GM23338 (cell line): ENCODE results near the gene TIGAR. TPM values are rescaled to one million over a fixed set of nuclear protein-coding genes. Genes with fewer than 3 reads are reported as not detected.

Source experiments
- ATAC-seq: fragments of 200-7000 bp; cut with Tn5 transposase; 3 replicates; pipeline ENCODE4 v1.9.1; 2020
- DNase-seq: peaks from one replicate; pipeline ENCODE4 v3.0.0-alpha.2; 2015; ENCODE audit warnings: low spot score
- H2AFZ ChIP-seq: fragments of 200-600 bp; sonication (generic); 2 replicates; pipeline ENCODE4 v1.8.0; 2016; ENCODE audit warnings: antibody characterized with exemption, mild to moderate bottlenecking, moderate library complexity
- H3F3A ChIP-seq: fragments of 200-600 bp; sonication (generic); replicated peaks from 2 replicates; pipeline ENCODE4 v1.8.0; 2017; ENCODE audit warnings: antibody characterized with exemption, mixed run types, low read depth
- H3K27ac ChIP-seq: fragments of 200-600 bp; sonication (generic); 2 replicates; pipeline ENCODE4 v1.6.1; 2016; ENCODE audit warnings: low read depth
- H3K27me3 ChIP-seq: fragments of 200-600 bp; sonication (generic); 2 replicates; pipeline ENCODE4 v1.8.0; 2016; ENCODE audit warnings: mild to moderate bottlenecking, mixed run types, moderate library complexity; ENCODE audit not compliant: insufficient read depth
- H3K36me3 ChIP-seq: fragments of 200-600 bp; sonication (generic); 2 replicates; pipeline ENCODE4 v1.8.0; 2016; ENCODE audit warnings: mild to moderate bottlenecking; ENCODE audit not compliant: insufficient read depth
- H3K4me1 ChIP-seq: fragments of 200-600 bp; sonication (generic); 2 replicates; pipeline ENCODE4 v1.8.0; 2016; ENCODE audit warnings: mild to moderate bottlenecking, moderate library complexity; ENCODE audit not compliant: insufficient read depth
- H3K4me2 ChIP-seq: fragments of 200-600 bp; sonication (generic); 2 replicates; pipeline ENCODE4 v1.7.1; 2017; ENCODE audit warnings: mixed run types
- H3K4me3 ChIP-seq: fragments of 200-600 bp; sonication (generic); 2 replicates; pipeline ENCODE4 v1.6.1; 2016; ENCODE audit warnings: mixed run types
- H3K79me2 ChIP-seq: fragments of 200-600 bp; sonication (generic); replicated peaks from 2 replicates; pipeline ENCODE4 v1.8.0; 2017; ENCODE audit warnings: mild to moderate bottlenecking; ENCODE audit not compliant: insufficient read depth
- H3K9me2 ChIP-seq: fragments of 200-600 bp; sonication (generic); 2 replicates; pipeline ENCODE4 v1.8.0; 2017; ENCODE audit not compliant: insufficient read depth
- H4K20me1 ChIP-seq: fragments of 200-600 bp; sonication (generic); replicated peaks from 2 replicates; pipeline ENCODE4 v1.8.0; 2017; ENCODE audit warnings: mild to moderate bottlenecking; ENCODE audit not compliant: insufficient read depth
- H3K27ac Mint-ChIP-seq: 2 replicates; pipeline ENCODE4 v1.8.0; 2020; ENCODE audit warnings: inconsistent platforms, mild to moderate bottlenecking, moderate library complexity, mixed read lengths
- H3K27me3 Mint-ChIP-seq: 3 replicates; pipeline ENCODE4 v1.8.0; 2022; ENCODE audit warnings: low read depth, mild to moderate bottlenecking, moderate library complexity, mixed read lengths, inconsistent platforms; ENCODE audit not compliant: insufficient read depth, poor library complexity
- H3K36me3 Mint-ChIP-seq: 3 replicates; pipeline ENCODE4 v1.8.0; 2021; ENCODE audit warnings: low read depth, mild to moderate bottlenecking, inconsistent platforms, moderate library complexity, mixed read lengths
- H3K4me1 Mint-ChIP-seq: 3 replicates; pipeline ENCODE4 v1.8.0; 2020; ENCODE audit warnings: mild to moderate bottlenecking, inconsistent platforms, mixed read lengths
- H3K4me3 Mint-ChIP-seq: 3 replicates; pipeline ENCODE4 v1.8.0; 2021; ENCODE audit warnings: moderate library complexity, mild to moderate bottlenecking, inconsistent platforms, mixed read lengths
- H3K9me3 Mint-ChIP-seq: 3 replicates; pipeline ENCODE4 v1.8.0; 2020; ENCODE audit warnings: moderate library complexity, mild to moderate bottlenecking, inconsistent platforms, mixed read lengths
- CREB1 ChIP-seq: fragments of 250-450 bp; sonication (Bioruptor Pico); IDR thresholded peaks from 2 replicates; pipeline ENCODE4 v1.5.0; 2020; ENCODE audit warnings: low read depth, mild to moderate bottlenecking, moderate library complexity
- EZH2 ChIP-seq: fragments of 200-600 bp; sonication (generic); IDR thresholded peaks from one replicate; pipeline ENCODE4 v1.8.0; 2017; ENCODE audit warnings: antibody characterized with exemption, mild to moderate bottlenecking, low read depth; ENCODE audit not compliant: unreplicated experiment
- EZH2phosphoT487 ChIP-seq: fragments of 200-600 bp; sonication (generic); IDR thresholded peaks from one replicate; pipeline ENCODE4 v1.8.1; 2018; ENCODE audit warnings: antibody characterized with exemption; ENCODE audit not compliant: unreplicated experiment
- JUNB ChIP-seq: IDR thresholded peaks from one replicate; pipeline ENCODE4 v1.6.1; 2016; ENCODE audit warnings: antibody characterized with exemption; ENCODE audit not compliant: unreplicated experiment
- NANOG ChIP-seq: IDR thresholded peaks from 2 replicates; pipeline ENCODE4 v1.6.1; 2016; ENCODE audit warnings: antibody characterized with exemption, borderline replicate concordance
- POLR2AphosphoS5 ChIP-seq: IDR thresholded peaks from 2 replicates; pipeline ENCODE4 v1.6.1; 2016; ENCODE audit warnings: antibody characterized with exemption, low read depth
- STAT1 ChIP-seq: IDR thresholded peaks from one replicate; pipeline ENCODE4 v1.6.1; 2016; ENCODE audit warnings: antibody characterized with exemption; ENCODE audit not compliant: unreplicated experiment
- ZNF114 ChIP-seq: fragments of 250-450 bp; sonication (Bioruptor Pico); IDR thresholded peaks from 2 replicates; pipeline ENCODE4 v1.5.0; 2020; ENCODE audit warnings: mild to moderate bottlenecking, moderate library complexity
- ZNF331 ChIP-seq: fragments of 250-450 bp; sonication (Bioruptor Pico); IDR thresholded peaks from 2 replicates; pipeline ENCODE4 v1.5.0; 2020; ENCODE audit warnings: low read depth, mild to moderate bottlenecking, moderate library complexity
- polyA plus RNA-seq: library from polyadenylated mRNA; unstranded; fragments of >200 nt; fragmentation: Nextera tagmentation; extraction: Ambion mirVana; gene quantifications from 2 replicates; pipeline ENCODE4 v1.2.1, GENCODE V29; 2016
- total RNA-seq: library from RNA; depleted of rRNA; stranded (reverse); fragments of >200 nt; shearing (Covaris generic); gene quantifications from 2 replicates; pipeline ENCODE4 v1.2.3, GENCODE V29; 2014
- TF ChIP-seq, protein P1 (sequence below): IDR thresholded peaks from one replicate; pipeline ENCODE4 v1.6.1; 2018; ENCODE audit warnings: antibody characterized with exemption; ENCODE audit not compliant: unreplicated experiment
- TF ChIP-seq, protein P2 (sequence below): IDR thresholded peaks from 2 replicates; pipeline ENCODE4 v1.6.1; 2016; ENCODE audit warnings: antibody characterized with exemption
- TF ChIP-seq, protein P3 (sequence below), 2 experiments: fragments of 200-600 bp in 1 of 2; sonication (generic) in 1 of 2; conservative IDR thresholded peaks; 2 replicates each; pipeline versions ENCODE4 v1.5.1 to v1.6.1; 2016 to 2017; ENCODE audit warnings: antibody characterized with exemption in 2 of 2, low read depth in 2 of 2, mild to moderate bottlenecking in 2 of 2, moderate library complexity in 1 of 2
- TF ChIP-seq, protein P4 (sequence below): fragments of 250-450 bp; sonication (Bioruptor Pico); IDR thresholded peaks from 2 replicates; pipeline ENCODE4 v1.5.0; 2020; ENCODE audit warnings: mild to moderate bottlenecking, moderate library complexity

The TIGAR gene
- total and polyA plus RNA-seq, 2 experiments from 2014 or later: 10.4 to 13.3 TPM

DNA sequence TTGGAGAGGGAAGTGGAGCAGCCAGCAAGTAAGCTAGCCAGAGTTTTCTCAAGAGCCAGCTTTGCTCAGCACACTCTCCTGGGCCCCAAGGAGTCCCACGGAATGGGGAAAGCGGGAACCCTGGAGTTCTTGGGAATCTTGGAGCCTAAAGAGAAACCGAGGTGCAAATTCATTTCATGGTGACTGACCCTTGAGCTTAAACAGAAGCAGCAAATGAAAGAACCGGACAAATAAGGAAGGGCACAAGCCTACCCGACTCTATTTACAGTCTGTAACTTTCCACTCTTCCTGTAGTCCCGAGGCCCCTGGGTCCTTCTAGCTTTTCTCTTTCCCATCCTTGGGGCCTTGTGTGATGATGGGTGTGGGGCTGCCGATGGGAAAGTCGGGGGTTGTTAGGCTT lies 18.1 kb upstream of the TIGAR start:
- Histone ChIP-seq H3K36me3 (peaks cover 48% of the 10 kb centered on the region), H3K79me2 (peaks cover 30% of the 10 kb centered on the region), H3K4me2 (no peak overlapping the region), H3K4me1 (peaks cover 17% of the 10 kb centered on the region), H2AFZ (no peak overlapping the region), H4K20me1 (peaks cover 66% of the 10 kb centered on the region), H3K9me2 (no peaks in the 10 kb centered on the region), H3K27me3 (no peaks in the 10 kb centered on the region), H3K4me3 (no peak overlapping the region), H3F3A (peaks cover 78% of the 10 kb centered on the region), H3K27ac (peak overlapping the region; percentile 59; the same call in 1 of the 2 replicates)
- Mint-ChIP-seq H3K27ac (peak overlapping the region; percentile 52; the same call in 1 of the 2 replicates), H3K4me1 (peaks cover 36% of the 10 kb centered on the region), H3K36me3 (peaks cover 84% of the 10 kb centered on the region), H3K27me3 (peaks cover 11% of the 10 kb centered on the region), H3K9me3 (no peaks in the 10 kb centered on the region; the same call in 2 of the 3 replicates), H3K4me3 (no peak overlapping the region)
- TF ChIP-seq NANOG (no peak), ZNF331 (CRISPR knock-in tag) (no peak), POLR2AphosphoS5 (no peak), ZNF114 (CRISPR knock-in tag) (no peak), EZH2 (no peak), STAT1 (no peak), CREB1 (CRISPR knock-in tag) (no peak), EZH2phosphoT487 (no peak), JUNB (no peak)
- TF ChIP-seq, protein P1, sequence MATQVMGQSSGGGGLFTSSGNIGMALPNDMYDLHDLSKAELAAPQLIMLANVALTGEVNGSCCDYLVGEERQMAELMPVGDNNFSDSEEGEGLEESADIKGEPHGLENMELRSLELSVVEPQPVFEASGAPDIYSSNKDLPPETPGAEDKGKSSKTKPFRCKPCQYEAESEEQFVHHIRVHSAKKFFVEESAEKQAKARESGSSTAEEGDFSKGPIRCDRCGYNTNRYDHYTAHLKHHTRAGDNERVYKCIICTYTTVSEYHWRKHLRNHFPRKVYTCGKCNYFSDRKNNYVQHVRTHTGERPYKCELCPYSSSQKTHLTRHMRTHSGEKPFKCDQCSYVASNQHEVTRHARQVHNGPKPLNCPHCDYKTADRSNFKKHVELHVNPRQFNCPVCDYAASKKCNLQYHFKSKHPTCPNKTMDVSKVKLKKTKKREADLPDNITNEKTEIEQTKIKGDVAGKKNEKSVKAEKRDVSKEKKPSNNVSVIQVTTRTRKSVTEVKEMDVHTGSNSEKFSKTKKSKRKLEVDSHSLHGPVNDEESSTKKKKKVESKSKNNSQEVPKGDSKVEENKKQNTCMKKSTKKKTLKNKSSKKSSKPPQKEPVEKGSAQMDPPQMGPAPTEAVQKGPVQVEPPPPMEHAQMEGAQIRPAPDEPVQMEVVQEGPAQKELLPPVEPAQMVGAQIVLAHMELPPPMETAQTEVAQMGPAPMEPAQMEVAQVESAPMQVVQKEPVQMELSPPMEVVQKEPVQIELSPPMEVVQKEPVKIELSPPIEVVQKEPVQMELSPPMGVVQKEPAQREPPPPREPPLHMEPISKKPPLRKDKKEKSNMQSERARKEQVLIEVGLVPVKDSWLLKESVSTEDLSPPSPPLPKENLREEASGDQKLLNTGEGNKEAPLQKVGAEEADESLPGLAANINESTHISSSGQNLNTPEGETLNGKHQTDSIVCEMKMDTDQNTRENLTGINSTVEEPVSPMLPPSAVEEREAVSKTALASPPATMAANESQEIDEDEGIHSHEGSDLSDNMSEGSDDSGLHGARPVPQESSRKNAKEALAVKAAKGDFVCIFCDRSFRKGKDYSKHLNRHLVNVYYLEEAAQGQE: no peak
- TF ChIP-seq, protein P2, sequence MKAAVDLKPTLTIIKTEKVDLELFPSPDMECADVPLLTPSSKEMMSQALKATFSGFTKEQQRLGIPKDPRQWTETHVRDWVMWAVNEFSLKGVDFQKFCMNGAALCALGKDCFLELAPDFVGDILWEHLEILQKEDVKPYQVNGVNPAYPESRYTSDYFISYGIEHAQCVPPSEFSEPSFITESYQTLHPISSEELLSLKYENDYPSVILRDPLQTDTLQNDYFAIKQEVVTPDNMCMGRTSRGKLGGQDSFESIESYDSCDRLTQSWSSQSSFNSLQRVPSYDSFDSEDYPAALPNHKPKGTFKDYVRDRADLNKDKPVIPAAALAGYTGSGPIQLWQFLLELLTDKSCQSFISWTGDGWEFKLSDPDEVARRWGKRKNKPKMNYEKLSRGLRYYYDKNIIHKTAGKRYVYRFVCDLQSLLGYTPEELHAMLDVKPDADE: no peak
- TF ChIP-seq, protein P3, sequence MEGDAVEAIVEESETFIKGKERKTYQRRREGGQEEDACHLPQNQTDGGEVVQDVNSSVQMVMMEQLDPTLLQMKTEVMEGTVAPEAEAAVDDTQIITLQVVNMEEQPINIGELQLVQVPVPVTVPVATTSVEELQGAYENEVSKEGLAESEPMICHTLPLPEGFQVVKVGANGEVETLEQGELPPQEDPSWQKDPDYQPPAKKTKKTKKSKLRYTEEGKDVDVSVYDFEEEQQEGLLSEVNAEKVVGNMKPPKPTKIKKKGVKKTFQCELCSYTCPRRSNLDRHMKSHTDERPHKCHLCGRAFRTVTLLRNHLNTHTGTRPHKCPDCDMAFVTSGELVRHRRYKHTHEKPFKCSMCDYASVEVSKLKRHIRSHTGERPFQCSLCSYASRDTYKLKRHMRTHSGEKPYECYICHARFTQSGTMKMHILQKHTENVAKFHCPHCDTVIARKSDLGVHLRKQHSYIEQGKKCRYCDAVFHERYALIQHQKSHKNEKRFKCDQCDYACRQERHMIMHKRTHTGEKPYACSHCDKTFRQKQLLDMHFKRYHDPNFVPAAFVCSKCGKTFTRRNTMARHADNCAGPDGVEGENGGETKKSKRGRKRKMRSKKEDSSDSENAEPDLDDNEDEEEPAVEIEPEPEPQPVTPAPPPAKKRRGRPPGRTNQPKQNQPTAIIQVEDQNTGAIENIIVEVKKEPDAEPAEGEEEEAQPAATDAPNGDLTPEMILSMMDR (conservative IDR thresholded peaks at IDR 0.05; ENCODE audit: low read depth in 2 of 2): no peak
- TF ChIP-seq, protein P4, sequence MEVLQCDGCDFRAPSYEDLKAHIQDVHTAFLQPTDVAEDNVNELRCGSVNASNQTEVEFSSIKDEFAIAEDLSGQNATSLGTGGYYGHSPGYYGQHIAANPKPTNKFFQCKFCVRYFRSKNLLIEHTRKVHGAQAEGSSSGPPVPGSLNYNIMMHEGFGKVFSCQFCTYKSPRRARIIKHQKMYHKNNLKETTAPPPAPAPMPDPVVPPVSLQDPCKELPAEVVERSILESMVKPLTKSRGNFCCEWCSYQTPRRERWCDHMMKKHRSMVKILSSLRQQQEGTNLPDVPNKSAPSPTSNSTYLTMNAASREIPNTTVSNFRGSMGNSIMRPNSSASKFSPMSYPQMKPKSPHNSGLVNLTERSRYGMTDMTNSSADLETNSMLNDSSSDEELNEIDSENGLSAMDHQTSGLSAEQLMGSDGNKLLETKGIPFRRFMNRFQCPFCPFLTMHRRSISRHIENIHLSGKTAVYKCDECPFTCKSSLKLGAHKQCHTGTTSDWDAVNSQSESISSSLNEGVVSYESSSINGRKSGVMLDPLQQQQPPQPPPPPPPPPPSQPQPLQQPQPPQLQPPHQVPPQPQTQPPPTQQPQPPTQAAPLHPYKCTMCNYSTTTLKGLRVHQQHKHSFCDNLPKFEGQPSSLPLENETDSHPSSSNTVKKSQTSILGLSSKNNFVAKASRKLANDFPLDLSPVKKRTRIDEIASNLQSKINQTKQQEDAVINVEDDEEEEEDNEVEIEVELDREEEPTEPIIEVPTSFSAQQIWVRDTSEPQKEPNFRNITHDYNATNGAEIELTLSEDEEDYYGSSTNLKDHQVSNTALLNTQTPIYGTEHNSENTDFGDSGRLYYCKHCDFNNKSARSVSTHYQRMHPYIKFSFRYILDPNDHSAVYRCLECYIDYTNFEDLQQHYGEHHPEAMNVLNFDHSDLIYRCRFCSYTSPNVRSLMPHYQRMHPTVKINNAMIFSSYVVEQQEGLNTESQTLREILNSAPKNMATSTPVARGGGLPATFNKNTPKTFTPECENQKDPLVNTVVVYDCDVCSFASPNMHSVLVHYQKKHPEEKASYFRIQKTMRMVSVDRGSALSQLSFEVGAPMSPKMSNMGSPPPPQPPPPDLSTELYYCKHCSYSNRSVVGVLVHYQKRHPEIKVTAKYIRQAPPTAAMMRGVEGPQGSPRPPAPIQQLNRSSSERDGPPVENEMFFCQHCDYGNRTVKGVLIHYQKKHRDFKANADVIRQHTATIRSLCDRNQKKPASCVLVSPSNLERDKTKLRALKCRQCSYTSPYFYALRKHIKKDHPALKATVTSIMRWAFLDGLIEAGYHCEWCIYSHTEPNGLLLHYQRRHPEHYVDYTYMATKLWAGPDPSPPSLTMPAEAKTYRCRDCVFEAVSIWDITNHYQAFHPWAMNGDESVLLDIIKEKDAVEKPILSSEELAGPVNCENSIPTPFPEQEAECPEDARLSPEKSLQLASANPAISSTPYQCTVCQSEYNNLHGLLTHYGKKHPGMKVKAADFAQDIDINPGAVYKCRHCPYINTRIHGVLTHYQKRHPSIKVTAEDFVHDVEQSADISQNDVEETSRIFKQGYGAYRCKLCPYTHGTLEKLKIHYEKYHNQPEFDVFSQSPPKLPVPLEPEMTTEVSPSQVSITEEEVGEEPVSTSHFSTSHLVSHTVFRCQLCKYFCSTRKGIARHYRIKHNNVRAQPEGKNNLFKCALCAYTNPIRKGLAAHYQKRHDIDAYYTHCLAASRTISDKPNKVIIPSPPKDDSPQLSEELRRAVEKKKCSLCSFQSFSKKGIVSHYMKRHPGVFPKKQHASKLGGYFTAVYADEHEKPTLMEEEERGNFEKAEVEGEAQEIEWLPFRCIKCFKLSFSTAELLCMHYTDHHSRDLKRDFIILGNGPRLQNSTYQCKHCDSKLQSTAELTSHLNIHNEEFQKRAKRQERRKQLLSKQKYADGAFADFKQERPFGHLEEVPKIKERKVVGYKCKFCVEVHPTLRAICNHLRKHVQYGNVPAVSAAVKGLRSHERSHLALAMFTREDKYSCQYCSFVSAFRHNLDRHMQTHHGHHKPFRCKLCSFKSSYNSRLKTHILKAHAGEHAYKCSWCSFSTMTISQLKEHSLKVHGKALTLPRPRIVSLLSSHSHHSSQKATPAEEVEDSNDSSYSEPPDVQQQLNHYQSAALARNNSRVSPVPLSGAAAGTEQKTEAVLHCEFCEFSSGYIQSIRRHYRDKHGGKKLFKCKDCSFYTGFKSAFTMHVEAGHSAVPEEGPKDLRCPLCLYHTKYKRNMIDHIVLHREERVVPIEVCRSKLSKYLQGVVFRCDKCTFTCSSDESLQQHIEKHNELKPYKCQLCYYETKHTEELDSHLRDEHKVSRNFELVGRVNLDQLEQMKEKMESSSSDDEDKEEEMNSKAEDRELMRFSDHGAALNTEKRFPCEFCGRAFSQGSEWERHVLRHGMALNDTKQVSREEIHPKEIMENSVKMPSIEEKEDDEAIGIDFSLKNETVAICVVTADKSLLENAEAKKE (CRISPR knock-in tag): no peak
- no peak for DNase-seq
- no peak for ATAC-seq
